HG03575 (cell line): ENCODE data around the gene TRABD2B.
"Not testable (repeated sequence)": the region's sequence is repeated elsewhere in the genome, so short reads cannot be mapped to it uniquely, and the experiment has no call there.

Experiments
- ATAC-seq: cut with Tn5 transposase; IDR thresholded peaks from one replicate; pipeline ENCODE4 v1.9.1; 2021; ENCODE audit not compliant: unreplicated experiment, insufficient number of reproducible peaks, low FRiP score; ENCODE audit errors: extremely low read depth

Gene TRABD2B

DNA sequence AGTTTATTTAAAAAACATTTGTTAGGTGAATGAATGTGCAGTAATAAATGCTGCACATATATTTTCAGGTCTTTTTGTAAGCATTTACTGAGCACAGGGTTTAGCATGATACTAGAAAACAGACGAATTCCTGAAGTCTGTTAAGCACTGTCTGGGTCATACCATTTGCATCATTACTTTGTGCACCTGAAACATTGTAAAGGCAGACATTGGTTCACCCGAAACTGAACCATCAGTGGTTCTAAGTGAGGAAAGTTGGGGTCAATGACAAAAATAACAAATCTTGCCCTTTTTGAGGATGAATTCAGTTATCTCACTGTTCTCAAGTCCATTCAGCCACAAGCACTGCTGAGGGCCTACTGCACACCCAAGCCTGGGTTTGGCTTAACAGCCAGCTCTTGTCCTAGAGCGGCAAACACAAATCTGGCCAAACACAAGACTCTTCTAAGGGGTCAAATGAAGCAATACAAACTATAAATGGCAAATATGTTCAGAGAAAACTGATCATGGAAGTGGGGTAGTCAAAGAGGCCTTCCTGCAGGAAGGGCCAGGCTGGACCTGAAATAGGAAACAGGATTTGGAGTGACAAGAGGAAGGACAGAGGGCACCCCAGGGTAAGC is 21.8 kb downstream of the TRABD2B start:
- no peak for ATAC-seq

DNA sequence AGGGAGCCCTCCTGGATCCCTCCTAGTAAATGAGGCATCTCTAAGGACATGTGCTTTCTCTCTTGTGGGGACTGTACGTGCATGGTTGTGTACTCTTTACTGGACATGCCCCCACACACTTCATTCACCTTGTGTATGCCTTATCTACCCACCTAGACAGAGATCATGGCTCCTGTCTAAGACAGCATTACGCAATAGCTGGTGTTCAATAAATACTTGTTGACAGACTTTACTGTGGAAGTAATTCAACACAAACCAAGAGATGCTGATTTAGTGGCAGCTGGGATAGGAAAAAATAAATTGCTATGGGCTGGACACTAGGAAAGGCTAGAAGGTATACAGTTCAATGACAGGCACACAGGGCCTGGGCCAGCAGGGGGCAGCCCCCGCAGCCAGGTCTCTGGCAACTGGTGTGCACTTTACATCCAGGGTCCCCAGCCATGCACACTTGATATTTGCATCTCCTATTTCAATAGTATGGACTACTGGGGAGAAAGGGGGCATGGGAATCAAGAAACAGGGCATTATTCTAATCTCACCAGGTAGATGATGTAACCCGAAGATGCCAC is 24.2 kb downstream of the TRABD2B start:
- ATAC-seq, result no peak

DNA sequence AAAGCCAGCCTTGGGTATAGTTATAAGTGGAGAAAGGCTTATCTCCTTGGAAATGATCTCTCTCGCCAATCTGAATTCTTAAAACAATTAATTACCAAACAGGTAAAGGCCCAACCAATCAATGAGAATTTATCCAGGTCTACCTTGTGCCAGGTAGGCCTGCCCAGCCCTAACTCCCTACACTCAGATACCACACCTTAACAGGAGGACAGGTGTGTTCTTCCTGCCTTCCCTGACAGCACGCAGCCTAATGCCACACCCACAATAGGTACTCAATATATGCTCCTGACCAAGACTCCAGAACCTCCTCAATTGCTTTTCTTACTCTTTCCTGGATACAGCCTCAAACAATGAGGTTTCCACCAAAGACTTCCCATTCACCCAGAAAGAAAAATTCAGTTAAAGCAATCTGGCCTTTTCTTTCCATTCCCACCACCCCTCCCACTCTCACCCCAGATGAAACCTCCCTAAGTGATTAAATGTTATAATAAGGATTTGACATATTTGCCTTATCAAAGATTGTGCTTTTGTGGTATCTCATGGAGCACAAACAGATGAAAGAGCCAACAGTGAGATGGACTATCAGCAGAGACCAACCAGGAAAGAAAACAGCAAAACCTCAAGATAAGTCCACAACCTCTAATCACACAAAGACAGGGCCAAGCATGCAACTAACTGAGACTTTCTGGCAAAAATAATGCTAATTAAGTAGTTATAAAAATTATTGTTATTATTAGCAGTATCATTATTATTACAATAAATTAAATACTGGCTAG is 25.6 kb downstream of the TRABD2B start:
- ATAC-seq, result no peak

DNA sequence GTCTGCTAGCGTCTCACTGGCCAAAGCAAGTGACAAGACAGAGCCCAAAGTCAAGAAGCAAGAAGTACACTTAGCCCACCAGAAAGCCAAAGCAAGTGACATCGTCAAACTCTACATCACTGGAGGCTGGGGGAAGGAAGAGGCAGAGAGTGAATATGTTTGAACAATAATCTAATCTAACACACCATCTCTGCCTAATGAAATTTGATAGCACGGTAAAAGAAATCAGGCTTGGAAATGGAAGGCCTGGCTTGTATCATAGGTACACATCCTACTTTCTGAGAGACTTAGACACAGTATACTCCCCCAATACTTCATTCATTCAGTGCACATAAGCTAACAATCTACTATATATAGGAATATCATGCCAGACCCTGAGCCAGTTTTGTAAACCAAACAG is 26.3 kb downstream of the TRABD2B start:
- ATAC-seq, result no peak

DNA sequence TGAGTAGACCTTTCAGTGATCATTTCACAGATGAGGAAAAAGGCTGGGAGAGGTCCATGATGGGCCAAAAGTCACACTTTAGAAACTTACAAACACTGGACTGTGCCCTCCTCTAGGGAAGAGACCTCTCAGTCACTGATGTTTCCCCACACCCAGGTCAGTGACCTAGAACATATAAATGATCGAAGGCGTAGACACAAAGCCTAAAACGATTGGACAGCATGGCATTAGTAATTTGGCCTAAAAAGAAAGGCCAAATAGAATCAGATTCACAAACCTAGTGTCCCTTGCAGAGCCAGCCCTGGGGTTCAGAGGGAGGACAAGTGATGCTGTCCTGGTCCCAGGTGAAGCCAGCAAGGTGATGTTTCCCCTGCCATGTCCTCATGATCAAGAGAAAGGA is 27.7 kb downstream of the TRABD2B start:
- no peak for ATAC-seq

DNA sequence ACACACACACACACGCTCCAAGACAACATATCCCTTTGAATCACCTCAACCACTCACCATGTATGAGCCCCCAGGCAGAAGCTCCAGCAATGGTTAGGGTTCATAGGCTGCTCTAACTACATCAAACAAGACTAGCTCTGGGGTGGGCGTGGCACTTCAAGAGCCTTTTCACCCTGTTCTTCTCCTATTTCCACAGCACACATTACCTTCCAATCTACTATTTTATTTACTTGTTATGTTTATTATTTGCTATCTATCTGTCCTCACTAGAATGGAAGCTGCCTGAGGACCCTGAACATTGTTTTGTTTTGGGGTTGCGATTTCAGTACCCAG is 28.7 kb downstream of the TRABD2B start:
- ATAC-seq, result no peak

DNA sequence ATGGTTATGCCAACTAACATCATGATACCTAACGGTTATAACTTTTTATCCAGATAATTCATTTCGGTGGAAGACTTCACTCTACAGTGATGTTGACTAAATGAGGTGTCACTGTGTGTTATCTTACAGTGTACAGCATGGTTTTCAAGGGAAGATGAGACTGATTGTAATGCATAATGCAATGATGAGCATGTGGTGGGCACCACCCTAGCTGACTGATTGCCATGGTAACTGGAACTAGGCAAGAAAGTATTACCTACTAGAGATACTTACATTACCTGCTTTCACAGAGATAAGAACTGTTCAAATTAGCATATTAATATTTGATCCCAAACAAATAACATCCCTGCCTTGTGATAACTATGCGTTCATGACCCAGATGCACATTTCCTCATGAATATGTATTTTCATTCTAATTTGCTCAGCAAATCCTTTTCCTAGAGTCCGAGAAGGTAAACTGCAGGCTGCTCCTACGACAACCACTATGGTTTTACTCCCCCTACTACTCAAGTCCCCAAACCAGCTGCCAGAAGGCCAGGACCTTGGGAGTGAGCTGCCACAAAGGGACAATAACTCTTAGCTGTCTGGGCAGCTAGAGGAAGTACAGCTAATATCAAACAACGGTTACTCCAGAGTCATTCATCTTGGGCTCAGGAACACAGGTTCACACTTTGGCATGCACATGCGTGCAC is 29.2 kb downstream of the TRABD2B start:
- ATAC-seq, result no peak

DNA sequence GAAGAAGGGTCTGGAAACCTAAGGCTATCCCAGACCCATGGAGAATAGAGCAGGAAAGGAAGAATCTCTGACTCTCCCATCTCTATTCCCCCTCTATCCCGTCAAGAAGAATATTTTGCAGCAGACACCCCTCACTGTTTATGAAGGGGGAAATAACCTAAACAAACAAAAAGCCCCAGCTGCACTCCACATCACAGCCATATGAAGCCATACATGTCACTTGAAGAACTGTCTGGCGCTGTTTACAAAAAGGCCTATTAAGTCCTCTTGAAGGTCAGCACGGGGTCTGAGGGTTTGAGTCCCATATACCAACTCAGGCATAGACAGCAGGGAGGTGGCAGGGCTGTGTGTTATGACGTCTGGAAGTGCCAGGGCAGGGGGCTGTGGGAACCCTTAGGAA is 31.4 kb downstream of the TRABD2B start:
- no peak for ATAC-seq

DNA sequence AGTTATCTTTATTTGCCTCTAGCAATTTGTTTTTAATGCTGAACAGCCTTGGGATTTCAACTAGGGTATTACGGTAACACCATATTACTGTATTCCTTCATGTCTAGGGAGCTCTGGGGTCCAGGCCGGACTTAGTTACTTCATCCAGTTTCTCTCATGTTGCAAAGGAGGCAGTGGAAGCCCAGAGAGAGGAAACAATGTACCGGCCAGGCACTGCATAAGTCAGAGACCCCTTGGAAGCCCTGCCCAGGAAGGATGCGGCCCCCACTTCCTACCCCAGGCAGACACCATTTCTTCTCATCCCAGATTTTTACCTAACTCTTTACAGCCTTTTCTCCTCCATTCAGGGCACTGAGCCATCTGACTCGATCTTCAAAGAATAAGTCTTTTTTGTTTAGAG is 32.5 kb downstream of the TRABD2B start:
- ATAC-seq, result no peak

DNA sequence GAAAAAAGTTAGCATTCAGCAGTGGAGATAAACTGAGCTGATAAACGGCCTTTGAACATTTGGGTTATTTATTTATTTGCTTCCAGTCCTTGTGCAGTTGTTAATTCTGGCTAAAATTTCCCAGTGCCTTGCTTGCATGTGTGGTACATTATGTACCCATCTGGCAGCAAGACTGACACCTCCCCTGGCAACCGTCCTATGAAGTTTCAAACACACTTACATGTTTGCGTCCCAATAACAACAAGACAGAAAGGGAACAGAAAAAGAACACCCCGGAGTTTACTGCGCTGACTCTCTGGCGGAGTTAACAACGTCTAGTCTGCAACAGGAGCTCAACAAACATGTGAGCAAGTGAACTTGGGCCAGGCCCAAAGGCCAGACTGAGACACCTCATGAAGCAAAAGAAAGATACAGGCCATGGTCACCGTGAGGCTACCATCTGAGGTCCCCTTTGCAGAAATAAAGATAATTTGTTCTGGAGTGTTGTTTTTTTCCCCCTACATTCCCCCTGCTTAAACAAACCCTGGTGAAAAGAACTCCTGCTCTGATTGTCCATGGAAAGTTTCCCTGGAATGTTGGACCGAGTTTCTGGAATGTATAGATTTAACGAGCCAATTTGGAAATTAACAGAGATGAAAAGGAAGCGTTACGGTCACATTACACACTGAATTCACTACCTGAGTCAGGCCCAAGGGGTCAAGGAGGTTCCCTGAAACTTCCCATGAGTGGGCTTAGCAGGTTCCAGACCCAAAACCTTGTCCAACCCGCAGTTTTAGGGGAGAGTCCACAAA is 33.4 kb downstream of the TRABD2B start:
- no peak for ATAC-seq

DNA sequence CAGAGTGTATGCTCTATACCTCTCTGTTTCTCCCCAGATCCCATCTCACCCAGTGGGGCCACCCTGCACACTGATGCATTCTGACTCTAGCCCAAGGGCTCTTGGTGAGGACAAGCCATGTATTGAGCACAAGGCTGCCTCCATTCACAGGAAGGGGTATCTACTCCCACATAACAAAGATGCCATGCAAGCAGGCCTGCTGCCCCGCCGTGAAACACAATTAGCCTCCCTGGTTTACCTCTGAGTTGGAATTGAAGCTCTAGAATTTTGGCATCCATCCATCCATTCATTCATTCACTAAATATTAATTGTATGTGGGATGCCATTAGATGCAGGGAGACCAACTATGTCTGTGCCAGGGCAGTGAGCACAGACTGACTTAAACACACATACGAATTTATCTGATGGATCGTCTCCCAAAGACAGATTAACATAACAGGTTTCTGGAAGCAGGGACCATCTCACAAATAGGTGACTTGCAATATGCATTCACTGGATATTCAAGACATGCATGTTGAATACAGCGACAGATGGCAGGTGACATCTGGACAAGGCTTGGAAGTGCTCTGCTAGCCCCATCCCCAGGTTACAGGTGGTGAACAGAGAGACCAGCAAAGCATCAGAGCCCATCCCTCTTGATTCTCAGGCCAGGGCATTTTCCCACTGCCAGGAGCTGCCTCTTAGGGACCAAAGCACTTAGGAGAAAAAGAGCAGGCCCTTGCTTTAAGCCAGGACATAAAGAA is 34.3 kb downstream of the TRABD2B start:
- no peak for ATAC-seq

DNA sequence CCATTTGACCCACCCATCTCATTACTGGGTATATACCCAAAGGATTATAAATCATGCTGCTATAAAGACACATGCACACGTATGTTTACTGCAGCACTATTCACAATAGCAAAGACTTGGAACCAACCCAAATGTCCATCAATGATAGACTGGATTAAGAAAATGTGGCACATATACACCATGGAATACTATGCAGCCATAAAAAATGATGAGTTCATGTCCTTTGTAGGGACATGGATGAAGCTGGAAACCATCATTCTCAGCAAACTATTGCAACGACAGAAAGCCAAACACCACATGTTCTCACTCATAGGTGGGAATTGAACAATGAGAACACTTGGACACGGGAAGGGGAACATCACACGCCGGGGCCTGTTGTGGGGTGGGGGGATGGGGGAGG is 35.4 kb downstream of the TRABD2B start:
- not testable (repeated sequence) for ATAC-seq

DNA sequence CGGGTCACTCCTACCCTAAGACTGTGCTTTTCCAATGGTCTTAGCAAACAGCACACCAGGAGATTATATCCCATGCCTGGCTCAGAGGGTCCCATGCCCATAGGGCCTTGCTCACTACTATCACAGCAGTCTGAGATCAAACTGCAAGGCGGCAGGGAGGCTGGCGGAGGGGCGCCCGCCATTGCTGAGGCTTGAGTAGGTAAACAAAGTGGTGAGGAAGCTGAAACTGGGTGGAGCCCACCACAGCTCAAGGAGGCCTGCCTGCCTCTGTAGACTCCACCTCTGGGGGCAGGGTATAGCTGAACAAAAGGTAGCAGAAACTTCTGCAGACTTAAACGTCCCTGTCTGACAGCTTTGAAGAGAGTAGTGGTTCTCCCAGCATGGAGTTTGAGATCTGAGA is 40.7 kb downstream of the TRABD2B start:
- ATAC-seq, result not testable (repeated sequence)

DNA sequence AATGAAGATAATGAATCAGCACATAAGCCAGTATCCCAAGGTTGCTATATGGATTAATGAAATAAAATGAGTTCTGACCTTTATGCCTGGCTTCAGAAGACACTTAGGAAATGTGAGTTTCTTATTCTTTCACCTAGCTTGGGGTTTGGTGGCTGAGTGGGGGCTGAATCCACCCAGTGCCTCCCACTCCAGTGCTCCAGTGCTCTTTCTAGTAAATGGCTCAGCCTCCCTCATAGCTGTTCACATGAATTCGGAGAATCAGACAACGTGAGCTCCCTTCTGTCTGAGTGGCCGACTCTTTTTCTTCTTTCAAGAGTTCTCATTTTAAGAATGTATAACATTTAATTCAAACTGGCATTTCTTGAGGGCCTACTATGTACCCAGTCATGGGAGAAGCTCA is 43.5 kb downstream of the TRABD2B start:
- ATAC-seq, result no peak

DNA sequence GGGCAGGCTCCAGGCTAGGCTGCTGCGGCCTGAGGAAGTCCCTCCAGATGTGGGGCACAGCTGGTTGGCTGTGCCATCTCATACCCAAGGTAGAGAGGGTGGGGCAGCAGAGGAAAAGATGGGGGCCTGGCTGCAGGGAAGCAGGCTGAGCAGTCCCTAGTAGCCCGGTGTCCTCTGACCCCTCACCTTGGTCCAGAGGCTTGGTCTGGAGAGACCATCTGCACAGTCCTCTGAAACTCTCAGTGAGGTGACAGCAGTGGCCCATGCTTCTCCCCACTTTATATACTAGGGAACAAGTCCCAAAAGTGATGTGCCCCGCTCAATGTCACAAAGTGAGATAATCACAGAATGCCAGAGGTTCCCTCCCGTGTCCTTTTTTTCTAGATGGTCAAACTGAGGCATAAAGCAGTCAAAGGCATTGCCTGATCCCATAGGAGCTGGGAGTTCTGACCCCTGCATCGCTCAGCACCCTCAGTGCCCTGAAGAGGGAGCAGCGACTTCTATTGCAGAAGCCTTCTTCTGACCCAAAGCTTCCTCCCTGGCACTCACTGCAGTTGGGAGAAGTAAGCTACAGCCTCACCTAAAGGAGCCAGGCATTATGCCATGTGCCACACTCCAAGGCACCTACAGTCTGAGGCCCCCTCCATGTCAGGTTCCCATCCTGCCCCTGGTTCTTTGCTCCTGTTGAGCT is 45.5 kb downstream of the TRABD2B start:
- no peak for ATAC-seq

DNA sequence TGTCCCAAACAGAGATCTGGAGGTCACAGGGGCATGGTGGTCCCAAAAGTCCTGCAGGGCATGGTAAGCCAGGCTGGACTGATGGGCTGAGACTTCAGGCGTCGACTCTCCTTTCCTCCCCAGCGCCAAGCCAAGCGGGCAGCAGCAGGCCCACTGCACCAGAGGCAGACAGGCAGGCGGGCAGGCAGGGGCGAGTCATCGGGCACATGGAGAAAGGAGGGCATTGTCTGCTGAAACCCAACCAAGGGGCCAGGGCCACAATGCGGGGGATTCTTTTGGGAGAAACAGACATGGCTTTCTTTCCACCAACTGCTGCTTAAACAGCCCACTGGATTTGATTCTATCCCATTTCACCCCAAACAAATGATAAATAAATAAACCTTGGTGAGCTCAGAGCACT is 46.2 kb downstream of the TRABD2B start:
- no peak for ATAC-seq

DNA sequence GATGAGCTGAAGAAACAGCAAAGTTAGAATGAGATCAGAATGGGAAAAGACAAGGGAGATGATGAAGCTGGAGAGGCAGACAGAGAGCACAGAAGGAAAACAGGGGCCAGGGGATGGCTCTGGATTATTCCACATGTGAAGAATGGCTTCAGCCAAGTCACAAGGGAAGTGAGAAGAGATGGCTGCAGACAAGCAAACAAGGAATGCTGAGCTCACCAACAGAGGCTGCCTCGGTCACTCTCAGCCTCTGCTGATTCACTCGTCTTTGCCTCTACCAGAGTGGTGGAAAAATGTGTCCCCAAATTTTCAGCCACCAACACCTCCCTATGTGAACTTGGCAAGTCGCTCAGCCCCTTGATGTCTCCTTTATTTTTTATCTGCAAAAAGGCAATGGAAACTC is 46.7 kb downstream of the TRABD2B start:
- ATAC-seq, result no peak

DNA sequence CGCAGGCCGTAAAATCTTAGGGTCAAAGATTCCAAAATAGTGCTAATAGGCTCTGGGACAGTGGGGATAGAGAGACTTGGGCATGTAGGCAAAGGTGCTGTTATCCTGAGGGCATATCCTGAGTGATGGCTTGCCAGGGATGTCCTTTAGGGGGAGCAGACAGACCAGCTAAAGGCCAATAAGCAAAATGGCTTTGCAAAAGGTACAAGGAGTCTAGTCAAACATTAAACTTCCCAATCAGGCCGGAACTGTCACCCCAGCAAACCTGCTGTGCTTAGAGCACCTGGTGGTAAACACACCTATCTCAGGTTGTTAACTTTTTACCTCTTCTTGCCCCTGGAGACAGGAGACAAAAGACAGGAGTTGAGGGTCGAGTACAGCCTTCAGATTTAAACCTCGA is 49.1 kb downstream of the TRABD2B start:
- no peak for ATAC-seq
